Adrenal gland (tissue), 5 donors: ENCODE data around the gene UNG.

Experiments
- CTCF ChIP-seq, 6 experiments: fragments of 450-650 bp in 4 of 6; fragments of 200-600 bp in 2 of 6; sonication (generic) in 1 of 6; IDR thresholded peaks; 1 replicate in 5 of 6; 2 replicates in 1 of 6; pipeline versions ENCODE4 v1.5.1 to v1.8.0; 2016 to 2021; ENCODE audit warnings: antibody characterized with exemption in 6 of 6, mild to moderate bottlenecking in 2 of 6, moderate library complexity in 1 of 6
- POLR2A ChIP-seq, 2 donors: fragments of 450-650 bp; IDR thresholded peaks; one replicate each; pipeline ENCODE4 v1.6.1; 2017; ENCODE audit warnings: antibody characterized with exemption in 2 of 2, mild to moderate bottlenecking in 2 of 2, moderate library complexity in 1 of 2
- donor health status: DM: no; HTN: no; CAD: no.

DNA sequence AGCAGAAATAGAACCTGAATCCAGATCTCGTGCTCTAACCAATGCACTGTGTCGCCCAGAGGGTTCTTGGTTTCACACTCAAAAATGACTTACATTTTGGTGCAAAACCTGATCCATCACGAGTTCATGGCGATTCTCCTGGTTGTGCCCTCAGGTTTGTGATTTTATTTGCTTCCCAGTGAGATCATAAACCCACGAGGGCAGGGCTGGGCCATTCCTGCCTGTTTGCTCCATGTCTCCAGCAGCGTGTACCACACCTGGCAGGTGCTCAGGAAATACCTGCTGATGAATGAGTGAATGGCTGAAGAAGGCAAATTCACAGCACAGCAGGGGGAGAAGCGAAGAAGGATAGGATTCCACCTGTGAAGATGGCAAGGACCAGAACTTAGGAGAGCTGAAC is 28.4 kb downstream of the UNG start:
- TF ChIP-seq CTCF (IDR thresholded peaks at IDR 0.05) (no peak), POLR2A (IDR thresholded peaks at IDR 0.05) (no peak)
